A673 (cell line): ENCODE measurements around the gene FRMD4B.

ENCODE experiments used
- CTCF ChIP-seq: fragments of 300-800, 200-600 bp; sonication (generic); conservative IDR thresholded peaks from 2 replicates; pipeline ENCODE4 v1.5.1; 2017; ENCODE audit warnings: low read depth, mild to moderate bottlenecking, antibody characterized with exemption, low read length, moderate library complexity, mixed read lengths
- EZH2 ChIP-seq: fragments of 200-600 bp; sonication (generic); IDR thresholded peaks from 2 replicates; pipeline ENCODE4 v1.6.1; 2017; ENCODE audit warnings: borderline replicate concordance, low read depth, mild to moderate bottlenecking, mixed read lengths, antibody characterized with exemption, low read length; ENCODE audit not compliant: poor library complexity, severe bottlenecking

GRCh38 chr3:69304396-69304795 lies 81.5 kb downstream of the FRMD4B start:
- TF ChIP-seq CTCF (no peak), EZH2 (no peak)
